Skeletal muscle tissue (tissue), 4 donors: ENCODE data around the gene TMEM39A. TPM values are rescaled to one million over a fixed set of nuclear protein-coding genes. Genes with fewer than 3 reads are reported as not detected.

Experiments used
- H3K27ac ChIP-seq: one replicate; pipeline ENCODE4 v1.7.0; 2013; ENCODE audit warnings: mild to moderate bottlenecking, low read depth, low read length, inconsistent platforms
- H3K27me3 ChIP-seq, 3 donors: one replicate each; pipeline ENCODE4 v1.7.0; 2013; ENCODE audit warnings: low read length in 3 of 3; ENCODE audit not compliant: control insufficient read depth in 3 of 3, insufficient read depth in 3 of 3
- H3K36me3 ChIP-seq, 3 donors: one replicate each; pipeline ENCODE4 v1.7.0; 2013; ENCODE audit warnings: low read length in 3 of 3; ENCODE audit not compliant: control insufficient read depth in 3 of 3, insufficient read depth in 3 of 3
- H3K4me1 ChIP-seq, 3 donors: one replicate each; pipeline ENCODE4 v1.7.0; 2013; ENCODE audit warnings: low read length in 3 of 3, mild to moderate bottlenecking in 3 of 3; ENCODE audit not compliant: control insufficient read depth in 3 of 3, insufficient read depth in 3 of 3
- H3K4me3 ChIP-seq, 3 donors: one replicate each; pipeline ENCODE4 v1.7.0; 2013; ENCODE audit warnings: low read length in 3 of 3
- H3K9ac ChIP-seq, 3 donors: one replicate each; pipeline ENCODE4 v1.7.0; 2013; ENCODE audit warnings: low read length in 3 of 3, mild to moderate bottlenecking in 3 of 3, moderate library complexity in 2 of 3, low read depth in 1 of 3
- H3K9me3 ChIP-seq, 3 donors: one replicate each; pipeline ENCODE4 v1.7.0; 2013; ENCODE audit warnings: low read length in 3 of 3; ENCODE audit not compliant: control insufficient read depth in 3 of 3
- total RNA-seq: library from RNA; depleted of rRNA; stranded (reverse); fragments of >200 nt; gene quantifications from one replicate; pipeline ENCODE4 v1.2.3, GENCODE V29; 2014
- donor health status: Osteomylitis.

Gene TMEM39A
- total RNA-seq, 1 donor from 2014 or later = 45.9 TPM

DNA sequence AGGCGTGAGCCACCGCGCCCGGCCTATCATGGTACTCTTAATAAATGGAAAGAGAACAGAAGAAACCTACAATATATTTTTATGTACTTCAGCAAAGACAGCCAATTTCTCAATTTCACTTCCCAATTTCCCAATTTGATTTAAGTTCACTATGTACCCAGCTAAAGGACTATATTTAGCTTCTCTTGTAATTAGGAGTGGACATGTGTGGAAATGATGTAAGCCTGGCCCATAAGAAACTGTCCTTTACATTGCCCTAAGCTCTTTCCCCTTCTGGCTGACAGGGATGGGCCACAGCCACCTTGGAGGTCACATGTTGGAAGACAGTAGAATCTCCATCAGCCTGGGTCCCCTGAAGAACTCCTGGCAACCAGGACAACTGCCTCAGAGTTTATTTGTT is 6.2 kb downstream of the TMEM39A start:
- Histone ChIP-seq H3K36me3 (peaks cover 12 to 68% (median 43%) of the 10 kb centered on the region in 3 donors), H3K4me3 (no peak overlapping the region), H3K4me1 (peaks cover 4 to 6% (median 5%) of the 10 kb centered on the region in 3 donors), H3K9ac (no peak overlapping the region), H3K9me3 (no peaks in the 10 kb centered on the region), H3K27me3 (no peaks in the 10 kb centered on the region), H3K27ac (no peak overlapping the region)

GRCh38 chr3:119456469-119456868 is 6.9 kb downstream of the TMEM39A start:
- Histone ChIP-seq H3K9ac (peak overlapping the region in 1 of 3 donors; percentile 21), H3K27ac (no peak overlapping the region), H3K36me3 (peaks cover 12 to 64% (median 43%) of the 10 kb centered on the region in 3 donors), H3K4me3 (no peak overlapping the region), H3K27me3 (no peaks in the 10 kb centered on the region), H3K9me3 (no peaks in the 10 kb centered on the region), H3K4me1 (peaks cover 0 to 2% (median 0%) of the 10 kb centered on the region in 3 donors)

DNA sequence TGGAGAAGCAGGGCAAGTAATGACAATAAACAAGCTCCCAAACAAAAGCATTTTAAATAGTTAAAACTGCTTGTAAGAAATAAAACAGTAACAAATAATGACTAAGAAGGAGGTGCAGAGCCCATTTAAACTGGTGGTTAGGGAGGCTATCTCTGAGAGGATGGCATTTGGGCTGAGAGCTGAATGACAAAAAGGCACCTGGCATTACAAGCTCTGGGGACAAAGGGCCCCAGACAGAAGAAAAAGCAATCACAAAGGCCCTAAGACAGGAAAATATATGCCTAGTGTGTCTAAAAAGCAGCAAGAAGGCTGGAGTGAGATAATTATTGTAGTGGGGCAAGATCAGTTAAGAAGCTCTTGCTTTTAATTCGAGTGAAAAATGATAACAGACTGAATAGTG is 9.6 kb downstream of the TMEM39A start:
- H3K9me3 ChIP-seq = no peaks in the 10 kb centered on the region

DNA sequence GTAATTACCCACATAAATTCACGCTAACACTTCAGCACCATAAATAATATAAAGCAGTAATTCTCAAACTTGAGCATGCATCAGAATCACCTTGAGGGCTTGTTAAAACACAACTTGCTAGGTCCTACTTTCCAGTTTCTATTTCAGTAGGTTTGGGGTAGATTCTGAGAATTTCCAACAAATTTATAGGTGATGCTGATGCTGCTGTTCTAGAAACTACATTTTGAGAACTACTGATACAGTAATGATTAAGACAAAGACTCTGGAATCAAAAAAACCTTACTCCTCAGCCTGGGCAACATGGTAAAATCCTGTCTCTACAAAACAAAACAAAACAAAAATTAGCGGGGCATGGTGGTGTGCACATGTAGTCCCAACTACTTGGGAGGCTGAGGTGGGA is 18.8 kb downstream of the TMEM39A start:
- Histone ChIP-seq H3K27me3 (no peaks in the 10 kb centered on the region), H3K9me3 (no peaks in the 10 kb centered on the region), H3K36me3 (peaks cover 5 to 46% (median 38%) of the 10 kb centered on the region in 3 donors)

More for the DNA sequence above, 9.6 kb downstream of the TMEM39A start:
- Histone ChIP-seq H3K36me3 (peaks cover 17 to 57% (median 50%) of the 10 kb centered on the region in 3 donors), H3K27me3 (no peaks in the 10 kb centered on the region), H3K27ac (no peak overlapping the region), H3K4me1 (peaks cover 0 to 2% (median 0%) of the 10 kb centered on the region in 3 donors), H3K4me3 (no peak overlapping the region), H3K9ac (no peak overlapping the region)

DNA sequence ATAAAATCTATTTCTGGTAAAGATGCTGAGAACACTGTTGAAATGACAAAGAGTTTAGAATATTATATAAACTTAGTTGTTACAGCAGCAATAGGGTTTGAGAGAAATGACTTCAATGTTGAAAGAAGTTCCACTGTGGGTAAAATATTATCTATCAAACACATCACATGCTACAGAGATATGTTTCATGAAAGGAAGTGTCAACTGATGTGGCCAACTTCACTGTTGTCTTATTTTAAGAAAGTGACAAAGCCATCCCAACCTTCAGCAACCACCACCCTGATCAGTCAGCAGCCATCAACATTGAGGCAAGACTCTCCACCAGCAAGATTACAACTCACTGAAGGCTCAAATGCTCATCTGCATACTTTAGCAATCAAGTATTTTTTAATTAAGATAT is 20.2 kb downstream of the TMEM39A start:
- H3K4me3 ChIP-seq = no peak overlapping the region
- no peaks in the 10 kb centered on the region for H3K9me3 ChIP-seq
- peaks cover 5 to 37% (median 26%) of the 10 kb centered on the region in 3 donors for H3K36me3 ChIP-seq
- H3K4me1 ChIP-seq = no peaks in the 10 kb centered on the region
- H3K27ac ChIP-seq = no peak overlapping the region
- H3K27me3 ChIP-seq = no peaks in the 10 kb centered on the region
- H3K9ac ChIP-seq = no peak overlapping the region

More for the DNA sequence above, 18.8 kb downstream of the TMEM39A start:
- Histone ChIP-seq H3K4me1 (no peaks in the 10 kb centered on the region), H3K4me3 (no peak overlapping the region), H3K9ac (no peak overlapping the region), H3K27ac (no peak overlapping the region)

- no peak overlapping the region for H3K4me3 ChIP-seq
- H3K4me1 ChIP-seq = no peaks in the 10 kb centered on the region
- H3K27ac ChIP-seq = no peak overlapping the region
- H3K9me3 ChIP-seq = no peaks in the 10 kb centered on the region
- H3K9ac ChIP-seq = no peak overlapping the region
- peaks cover 22 to 51% (median 46%) of the 10 kb centered on the region in 3 donors for H3K36me3 ChIP-seq
- H3K27me3 ChIP-seq = no peaks in the 10 kb centered on the region
Observed at GRCh38 chr3:119437691-119438258, 25.6 kb downstream of the TMEM39A start.

DNA sequence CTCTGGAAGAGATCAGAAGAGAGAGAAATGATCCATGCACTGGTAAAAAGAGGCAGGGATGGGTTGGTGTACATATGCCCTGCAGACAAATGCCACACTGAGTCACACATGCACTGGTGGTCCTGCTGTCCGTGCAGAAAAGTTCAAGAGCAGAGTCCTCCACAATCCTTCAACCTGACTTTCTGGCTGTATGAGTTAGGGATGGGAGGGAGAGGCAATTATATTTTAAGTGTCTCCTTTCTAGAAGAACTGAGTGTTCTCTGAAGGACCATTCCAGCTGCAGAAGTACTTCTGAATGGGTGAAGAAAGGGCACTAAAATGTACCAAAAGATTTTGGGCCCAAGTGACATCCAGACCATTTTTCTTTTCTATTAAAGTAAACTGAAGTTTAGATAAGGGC is 26.4 kb downstream of the TMEM39A start:
- H3K9ac ChIP-seq = no peak overlapping the region
- H3K9me3 ChIP-seq = no peaks in the 10 kb centered on the region
- H3K27ac ChIP-seq = no peak overlapping the region
- no peak overlapping the region for H3K4me3 ChIP-seq
- H3K4me1 ChIP-seq = no peaks in the 10 kb centered on the region
- peaks cover 22 to 55% (median 42%) of the 10 kb centered on the region in 3 donors for H3K36me3 ChIP-seq
- no peaks in the 10 kb centered on the region for H3K27me3 ChIP-seq

DNA sequence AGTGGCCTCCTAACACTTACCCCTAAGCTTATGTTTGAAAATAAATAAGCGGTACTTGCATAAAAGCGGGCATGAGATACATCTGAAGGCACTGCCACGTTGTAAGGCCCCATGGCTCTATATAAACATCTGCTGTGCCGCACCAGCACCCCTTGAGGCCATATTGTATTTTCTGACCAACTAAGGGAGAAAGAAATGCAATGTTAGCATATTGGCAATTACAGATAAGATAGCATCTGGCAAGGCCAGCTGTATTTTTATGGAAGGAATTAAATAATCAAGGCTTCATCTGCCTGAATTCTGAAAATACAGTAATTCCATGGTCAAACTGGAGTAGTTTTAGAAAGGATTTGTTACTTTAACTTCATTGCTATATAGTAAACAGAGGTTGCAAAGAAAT is 28.7 kb downstream of the TMEM39A start:
- Histone ChIP-seq H3K9ac (no peak overlapping the region), H3K4me3 (no peak overlapping the region), H3K4me1 (no peaks in the 10 kb centered on the region), H3K9me3 (no peaks in the 10 kb centered on the region), H3K27ac (no peak overlapping the region), H3K27me3 (no peaks in the 10 kb centered on the region), H3K36me3 (peaks cover 28 to 70% (median 60%) of the 10 kb centered on the region in 3 donors)

DNA sequence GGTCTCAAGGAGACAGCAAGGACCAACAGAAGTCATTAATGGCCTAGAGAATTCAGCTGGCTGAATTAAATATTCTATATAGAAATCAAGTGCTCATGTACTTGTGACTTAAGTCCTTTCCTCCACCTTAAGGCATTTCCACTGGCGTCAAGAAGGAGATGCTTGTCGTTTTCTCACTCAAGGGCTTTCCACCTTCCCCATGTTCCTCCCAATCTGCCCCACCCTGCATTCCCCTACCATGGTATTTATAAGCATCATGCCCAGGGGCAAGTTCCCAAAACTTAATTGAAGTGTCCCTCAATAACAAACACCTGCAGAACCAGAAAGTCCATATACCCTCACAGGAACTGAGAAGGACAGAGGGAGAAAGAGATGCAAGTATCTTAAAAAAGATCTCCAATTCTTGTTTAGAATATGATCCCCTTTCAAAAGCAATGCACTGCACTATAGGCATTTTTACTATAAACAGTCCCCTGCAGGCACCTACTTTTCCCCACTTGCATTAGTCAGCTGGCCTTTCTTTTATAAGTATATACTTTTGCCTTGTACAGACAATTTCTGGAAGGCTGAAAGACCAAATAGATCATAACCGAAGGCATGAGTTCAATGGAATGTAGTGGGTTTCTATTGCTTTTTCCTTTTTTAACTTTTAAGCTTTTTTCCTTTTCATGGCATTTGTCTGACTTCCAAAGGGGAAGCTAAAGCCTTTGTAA is 29.6 kb downstream of the TMEM39A start:
- Histone ChIP-seq H3K36me3 (peaks cover 28 to 79% (median 64%) of the 10 kb centered on the region in 3 donors), H3K9me3 (peaks cover 0 to 1% (median 0%) of the 10 kb centered on the region in 3 donors), H3K9ac (no peak overlapping the region), H3K27ac (no peak overlapping the region), H3K4me1 (no peaks in the 10 kb centered on the region), H3K4me3 (no peak overlapping the region), H3K27me3 (no peaks in the 10 kb centered on the region)

DNA sequence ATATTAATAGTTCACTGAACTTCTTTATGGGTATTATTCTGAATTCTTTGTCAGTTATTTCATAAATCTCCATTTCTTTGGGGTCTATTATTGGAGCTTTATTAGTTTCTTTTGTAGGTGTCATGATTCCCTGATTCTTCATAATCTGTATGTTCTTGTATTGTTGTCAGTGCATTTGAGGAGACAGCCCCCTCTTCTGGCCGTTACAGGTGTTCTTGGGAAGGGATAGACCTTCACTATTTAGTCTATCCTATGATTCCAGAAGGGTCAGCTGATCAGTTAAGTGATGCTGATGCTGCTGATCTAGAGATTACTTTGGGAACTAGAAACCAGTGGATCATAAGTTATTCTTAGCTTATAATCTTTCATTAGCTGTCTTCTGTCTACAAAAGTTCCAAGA is 34.9 kb downstream of the TMEM39A start:
- H3K36me3 ChIP-seq = peaks cover 8 to 41% (median 34%) of the 10 kb centered on the region in 3 donors

More for the DNA sequence above, 34.9 kb downstream of the TMEM39A start:
- Histone ChIP-seq H3K4me1 (no peaks in the 10 kb centered on the region), H3K9me3 (peaks cover 0 to 24% (median 4%) of the 10 kb centered on the region in 3 donors), H3K4me3 (peak overlapping the region in 1 of 3 donors; percentile 25), H3K9ac (no peak overlapping the region), H3K27ac (no peak overlapping the region), H3K27me3 (no peaks in the 10 kb centered on the region)
